HUES6 (cell line): ENCODE results near the gene MROH2A.

Experiments used
- H3K27ac ChIP-seq: 2 replicates; pipeline ENCODE4 v1.7.0; 2013; ENCODE audit warnings: low read depth, mild to moderate bottlenecking, low read length, inconsistent platforms
- H3K27me3 ChIP-seq: 2 replicates; pipeline ENCODE4 v1.6.1; 2013; ENCODE audit warnings: low read length; ENCODE audit not compliant: control insufficient read depth, insufficient read depth
- H3K36me3 ChIP-seq: 2 replicates; pipeline ENCODE4 v1.6.1; 2013; ENCODE audit warnings: low read length; ENCODE audit not compliant: control insufficient read depth, insufficient read depth
- H3K4me1 ChIP-seq: 2 replicates; pipeline ENCODE4 v1.6.1; 2013; ENCODE audit warnings: low read length; ENCODE audit not compliant: control insufficient read depth, insufficient read depth
- H3K4me3 ChIP-seq: 2 replicates; pipeline ENCODE4 v1.5.1; 2013; ENCODE audit warnings: low read depth, low read length
- H3K9ac ChIP-seq: one replicate; pipeline ENCODE4 v1.6.1; 2013; ENCODE audit warnings: mild to moderate bottlenecking, low read length
- H3K9me3 ChIP-seq: 2 replicates; pipeline ENCODE4 v1.6.1; 2013; ENCODE audit warnings: low read depth, low read length; ENCODE audit not compliant: control insufficient read depth, insufficient read depth

MROH2A gene

GRCh38 chr2:233831861-233832260, 53.7 kb downstream of the MROH2A start:
- Histone ChIP-seq H3K27ac (no peak overlapping the region), H3K9ac (no peak overlapping the region), H3K4me1 (peaks cover 4% of the 10 kb centered on the region; the same call in 1 of the 2 replicates)

GRCh38 chr2:233832414-233832813, 54.3 kb downstream of the MROH2A start:
- Histone ChIP-seq H3K9me3 (no peaks in the 10 kb centered on the region), H3K4me3 (no peak overlapping the region), H3K27me3 (no peaks in the 10 kb centered on the region), H3K27ac (no peak overlapping the region), H3K4me1 (peaks cover 4% of the 10 kb centered on the region; the same call in 1 of the 2 replicates), H3K9ac (no peak overlapping the region), H3K36me3 (peaks cover 34% of the 10 kb centered on the region)

More at GRCh38 chr2:233831861-233832260, 53.7 kb downstream of the MROH2A start:
- Histone ChIP-seq H3K4me3 (no peak overlapping the region), H3K36me3 (peaks cover 31% of the 10 kb centered on the region), H3K9me3 (no peaks in the 10 kb centered on the region), H3K27me3 (no peaks in the 10 kb centered on the region)

- Histone ChIP-seq H3K4me3 (no peak overlapping the region), H3K9me3 (no peaks in the 10 kb centered on the region), H3K4me1 (peaks cover 4% of the 10 kb centered on the region; the same call in 1 of the 2 replicates), H3K27me3 (no peaks in the 10 kb centered on the region), H3K9ac (no peak overlapping the region), H3K36me3 (peaks cover 39% of the 10 kb centered on the region), H3K27ac (no peak overlapping the region)
These were observed 54.8 kb downstream of the MROH2A start for GRCh38 chr2:233832869-233833311.

GRCh38 chr2:233833345-233833744, 55.2 kb downstream of the MROH2A start:
- Histone ChIP-seq H3K9ac (no peak overlapping the region), H3K9me3 (no peaks in the 10 kb centered on the region), H3K27ac (no peak overlapping the region), H3K27me3 (no peaks in the 10 kb centered on the region), H3K36me3 (peaks cover 43% of the 10 kb centered on the region), H3K4me3 (no peak overlapping the region), H3K4me1 (peaks cover 4% of the 10 kb centered on the region; the same call in 1 of the 2 replicates)

GRCh38 chr2:233835230-233836186, 57.4 kb downstream of the MROH2A start:
- Histone ChIP-seq H3K27ac (no peak overlapping the region), H3K36me3 (peaks cover 65% of the 10 kb centered on the region), H3K4me3 (no peak overlapping the region), H3K27me3 (no peaks in the 10 kb centered on the region), H3K9me3 (no peaks in the 10 kb centered on the region), H3K4me1 (peaks cover 8% of the 10 kb centered on the region; the same call in 1 of the 2 replicates), H3K9ac (no peak overlapping the region)

- H3K27me3 ChIP-seq, result no peaks in the 10 kb centered on the region
- no peaks in the 10 kb centered on the region for H3K9me3 ChIP-seq
- no peak overlapping the region for H3K9ac ChIP-seq
- peaks cover 8% of the 10 kb centered on the region; the same call in 1 of the 2 replicates for H3K4me1 ChIP-seq
- no peak overlapping the region for H3K27ac ChIP-seq
- no peak overlapping the region for H3K4me3 ChIP-seq
- peaks cover 74% of the 10 kb centered on the region for H3K36me3 ChIP-seq
These were observed 58.2 kb downstream of the MROH2A start for GRCh38 chr2:233836359-233836758.

GRCh38 chr2:233837694-233838229, 59.6 kb downstream of the MROH2A start:
- H3K9ac ChIP-seq, result no peak overlapping the region
- no peak overlapping the region for H3K27ac ChIP-seq
- H3K36me3 ChIP-seq, result peaks cover 88% of the 10 kb centered on the region
- H3K27me3 ChIP-seq, result no peaks in the 10 kb centered on the region
- no peaks in the 10 kb centered on the region for H3K9me3 ChIP-seq
- H3K4me1 ChIP-seq, result peaks cover 8% of the 10 kb centered on the region; the same call in 1 of the 2 replicates
- no peak overlapping the region for H3K4me3 ChIP-seq

GRCh38 chr2:233838251-233838650, 60.1 kb downstream of the MROH2A start:
- Histone ChIP-seq H3K9me3 (no peaks in the 10 kb centered on the region), H3K27ac (no peak overlapping the region), H3K9ac (no peak overlapping the region), H3K4me3 (no peak overlapping the region), H3K27me3 (no peaks in the 10 kb centered on the region), H3K4me1 (peaks cover 5% of the 10 kb centered on the region; the same call in 1 of the 2 replicates), H3K36me3 (peaks cover 93% of the 10 kb centered on the region)

GRCh38 chr2:233838726-233839446, 60.8 kb downstream of the MROH2A start:
- H3K4me1 ChIP-seq, result peaks cover 4% of the 10 kb centered on the region; the same call in 1 of the 2 replicates
- H3K4me3 ChIP-seq, result no peak overlapping the region
- H3K27ac ChIP-seq, result no peak overlapping the region
- H3K27me3 ChIP-seq, result no peaks in the 10 kb centered on the region
- H3K36me3 ChIP-seq, result peaks cover 98% of the 10 kb centered on the region
- no peak overlapping the region for H3K9ac ChIP-seq
- H3K9me3 ChIP-seq, result no peaks in the 10 kb centered on the region

GRCh38 chr2:233839447-233839820, 61.3 kb downstream of the MROH2A start:
- H3K9me3 ChIP-seq, result no peaks in the 10 kb centered on the region
- H3K9ac ChIP-seq, result no peak overlapping the region
- H3K4me3 ChIP-seq, result no peak overlapping the region
- H3K27ac ChIP-seq, result no peak overlapping the region
- peaks cover 4% of the 10 kb centered on the region; the same call in 1 of the 2 replicates for H3K4me1 ChIP-seq
- H3K27me3 ChIP-seq, result no peaks in the 10 kb centered on the region
- H3K36me3 ChIP-seq, result peaks cover 98% of the 10 kb centered on the region
